Measurements from ENCODE around the gene MCRIP2.

MCRIP2 gene

DNA sequence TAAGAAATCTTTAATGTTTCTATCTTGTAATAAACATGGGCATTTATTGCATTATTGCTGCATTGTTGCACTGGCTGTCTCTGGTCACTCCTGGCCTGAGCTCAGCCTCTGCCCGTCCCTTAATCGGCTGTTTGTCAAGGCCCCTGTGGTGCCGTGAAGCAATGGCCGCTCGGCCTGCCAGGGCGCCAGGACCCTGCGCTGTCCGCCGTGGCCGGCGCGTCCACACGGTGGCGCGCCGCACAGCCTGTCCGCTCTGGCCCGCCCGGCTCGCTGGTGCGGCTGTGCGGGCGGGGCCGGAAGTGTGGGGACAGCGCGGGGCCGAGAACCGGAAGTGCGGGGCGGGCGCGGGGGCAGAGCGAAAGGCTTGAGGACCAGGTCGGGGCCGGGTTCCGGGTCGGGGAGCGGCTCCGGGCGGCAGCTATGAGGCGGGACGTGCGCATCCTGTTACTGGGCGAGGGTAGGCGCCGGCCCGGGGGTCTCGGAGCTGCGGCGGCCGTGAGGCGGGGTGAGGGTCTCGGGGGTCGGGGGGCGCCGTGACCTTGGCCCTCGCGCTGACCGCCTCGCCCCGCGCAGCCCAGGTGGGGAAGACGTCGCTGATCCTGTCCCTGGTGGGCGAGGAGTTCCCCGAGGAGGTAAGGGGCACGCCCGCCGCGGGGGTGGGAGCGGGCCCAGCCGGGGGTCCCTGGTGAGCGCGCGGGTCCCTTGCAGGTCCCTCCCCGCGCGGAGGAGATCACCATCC, 26.3 kb downstream of the MCRIP2 start, which contains the start of gene RHOT2:
TSS of gene RHOT2 (plus strand) at position 353 of the 739 bp plus-strand sequence. CDS start at position 421, 68 bp downstream.
- peak in 57 of 58 donors; percentile 12 to 93 (median 84) for DNase-seq

- DNase-seq: no peak
These were observed 27.0 kb downstream of the MCRIP2 start for GRCh38 chr16:668519-669171.

DNA sequence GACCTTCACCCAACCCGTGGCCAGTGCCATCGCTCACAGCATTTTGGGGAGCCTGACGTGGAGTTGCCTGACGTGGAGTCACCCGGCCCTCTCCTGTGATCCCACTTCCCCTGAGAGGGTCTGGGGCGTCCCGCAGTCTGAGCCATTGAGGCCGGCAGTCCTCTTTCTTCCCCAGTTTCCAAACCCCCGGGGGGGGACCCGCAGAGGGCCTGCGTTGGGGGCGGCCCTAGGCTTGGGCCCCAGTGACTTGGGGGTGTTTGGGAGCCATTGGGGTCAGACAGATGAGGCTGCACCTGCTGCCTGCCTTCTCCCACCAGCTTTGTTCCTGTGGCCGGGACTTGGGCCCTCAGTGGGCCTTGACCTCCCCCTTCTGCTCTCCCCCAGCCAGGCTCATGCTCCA, 28.0 kb downstream of the MCRIP2 start:
- no peak for DNase-seq

GRCh38 chr16:670485-671352, 29.1 kb downstream of the MCRIP2 start:
- DNase-seq: no peak

GRCh38 chr16:671353-672131, 29.9 kb downstream of the MCRIP2 start:
- no peak for DNase-seq

DNA sequence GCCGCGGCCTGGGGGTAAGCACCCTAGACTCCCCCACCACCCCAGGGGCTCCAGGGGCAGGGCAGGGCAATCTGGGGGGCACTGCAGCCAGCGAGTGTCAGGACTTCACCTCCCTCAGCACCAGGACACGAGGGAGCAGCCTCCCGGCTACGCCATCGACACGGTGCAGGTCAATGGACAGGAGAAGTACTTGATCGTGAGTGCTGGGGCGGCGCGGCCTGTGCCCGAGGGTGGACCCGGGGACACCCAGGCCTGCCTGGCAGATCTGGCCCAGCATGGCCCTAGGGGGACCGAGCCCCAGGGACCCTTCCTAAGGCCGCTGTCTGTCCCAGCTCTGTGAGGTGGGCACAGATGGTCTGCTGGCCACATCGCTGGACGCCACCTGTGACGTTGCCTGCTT, 30.7 kb downstream of the MCRIP2 start:
- DNase-seq: no peak

GRCh38 chr16:672851-673250, 31.2 kb downstream of the MCRIP2 start:
- no peak for DNase-seq

- DNase-seq: no peak
These were observed 31.9 kb downstream of the MCRIP2 start for GRCh38 chr16:673399-673991.

GRCh38 chr16:674214-674881, 32.7 kb downstream of the MCRIP2 start:
- DNase-seq: no peak

- DNase-seq: peak in 43 of 58 donors; percentile 10 to 67 (median 41)
These were observed 33.6 kb downstream of the MCRIP2 start, which contains the start of gene RHBDL1 for GRCh38 chr16:674968-675883. RHBDL1 (plus strand) TSS chr16:675671; CDS start chr16:675791, 120 bp downstream.

GRCh38 chr16:675884-676564, 34.4 kb downstream of the MCRIP2 start:
- DNase-seq: peak in 2 of 58 donors; percentile 29 to 33

DNA sequence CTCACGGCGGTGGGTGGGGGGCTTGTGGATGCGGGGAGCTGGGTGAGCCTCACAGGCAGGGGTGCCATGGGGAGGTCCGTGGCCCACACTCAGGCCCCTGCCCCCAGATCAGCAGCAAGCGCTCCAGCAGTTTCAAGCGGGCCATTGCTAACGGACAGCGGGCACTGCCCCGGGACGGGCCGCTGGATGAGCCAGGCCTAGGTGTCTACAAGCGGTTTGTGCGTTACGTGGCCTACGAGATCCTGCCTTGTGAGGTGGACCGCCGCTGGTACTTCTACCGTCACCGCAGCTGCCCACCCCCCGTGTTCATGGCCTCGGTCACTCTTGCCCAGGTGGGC, 34.9 kb downstream of the MCRIP2 start:
- no peak for DNase-seq

- no peak for DNase-seq
These were observed 35.3 kb downstream of the MCRIP2 start for GRCh38 chr16:676913-677312.

GRCh38 chr16:677316-678190, 35.9 kb downstream of the MCRIP2 start:
- no peak for DNase-seq

GRCh38 chr16:678209-678857, 36.7 kb downstream of the MCRIP2 start:
- no peak for DNase-seq
